HEK293 (cell line): ENCODE results near the gene CNOT8.

ENCODE experiments used
- CTCF ChIA-PET: fragments of 350-600 bp; formaldehyde crosslinking; extraction: SDS; loops from one replicate; lab custom pipeline; 2021; ENCODE audit warnings: antibody characterized with exemption; lab: Yijun Ruan, JAX
- POLR2A ChIA-PET: fragments of 300-600 bp; formaldehyde crosslinking; extraction: SDS; loops from one replicate; lab custom pipeline; 2020; ENCODE audit warnings: antibody characterized with exemption, inconsistent platforms; lab: Yijun Ruan, JAX
- H3K27ac ChIP-seq: fragments of 200-500 bp; sonication (Bioruptor generic); 2 replicates; pipeline ENCODE4 v1.5.1; 2014; ENCODE audit warnings: low read depth, low read length, control low read depth, inconsistent platforms; ENCODE audit errors: extremely low read depth
- H3K36me3 ChIP-seq, 2 experiments: fragments of 200-500 bp in 1 of 2; sonication (Bioruptor generic) in 1 of 2; 1 replicate in 1 of 2; 2 replicates in 1 of 2; pipeline ENCODE4 v1.5.1; 2014 to 2017; ENCODE audit warnings: inconsistent platforms in 2 of 2, low read length in 2 of 2; ENCODE audit not compliant: control insufficient read depth in 2 of 2, insufficient read depth in 1 of 2
- H3K4me1 ChIP-seq: fragments of 200-500 bp; sonication (Bioruptor generic); 2 replicates; pipeline ENCODE4 v1.5.1; 2014; ENCODE audit warnings: mild to moderate bottlenecking, low read length, inconsistent platforms; ENCODE audit not compliant: control insufficient read depth, insufficient read depth
- H3K4me3 ChIP-seq: 2 replicates; pipeline ENCODE4 v1.5.1; 2011; ENCODE audit warnings: low read depth, mild to moderate bottlenecking, control low read depth, low read length, moderate library complexity
- H3K9me3 ChIP-seq: fragments of 200-500 bp; sonication (Bioruptor generic); 2 replicates; pipeline ENCODE4 v1.5.1; 2014; ENCODE audit warnings: low read depth, low read length, inconsistent platforms; ENCODE audit not compliant: control insufficient read depth, insufficient read depth
- KLF7 ChIP-seq: fragments of 450-650 bp; formaldehyde crosslinking; IDR thresholded peaks from 2 replicates; pipeline ENCODE4 v1.5.1; 2016; ENCODE audit warnings: missing biosample characterization, missing genetic modification characterization, borderline replicate concordance
- PBX3 ChIP-seq: sonication (generic); formaldehyde crosslinking; IDR thresholded peaks from 2 replicates; pipeline ENCODE4 v1.8.1; 2022; ENCODE audit warnings: mild to moderate bottlenecking, moderate library complexity, missing genetic modification reagents
- REPIN1 ChIP-seq: fragments of 450-650 bp; formaldehyde crosslinking; IDR thresholded peaks from 2 replicates; pipeline ENCODE4 v1.5.1; 2017; ENCODE audit warnings: missing biosample characterization, missing genetic modification characterization, low read depth
- YY1 ChIP-seq: fragments of 450-650 bp; formaldehyde crosslinking; IDR thresholded peaks from 2 replicates; pipeline ENCODE4 v1.5.1; 2018; ENCODE audit warnings: missing biosample characterization, missing genetic modification characterization
- ZNF133 ChIP-seq: fragments of 450-650 bp; formaldehyde crosslinking; IDR thresholded peaks from 2 replicates; pipeline ENCODE4 v1.5.1; 2016; ENCODE audit warnings: missing biosample characterization, missing genetic modification characterization
- ZNF214 ChIP-seq: fragments of 450-650 bp; formaldehyde crosslinking; IDR thresholded peaks from 2 replicates; pipeline ENCODE4 v1.5.1; 2017; ENCODE audit warnings: missing biosample characterization, mild to moderate bottlenecking, missing genetic modification characterization, borderline replicate concordance
- ZNF394 ChIP-seq: fragments of 450-650 bp; formaldehyde crosslinking; IDR thresholded peaks from 2 replicates; pipeline ENCODE4 v1.5.1; 2016; ENCODE audit warnings: missing biosample characterization, missing genetic modification characterization, mild to moderate bottlenecking, moderate library complexity, borderline replicate concordance
- ZNF529 ChIP-seq: fragments of 450-650 bp; formaldehyde crosslinking; IDR thresholded peaks from 2 replicates; pipeline ENCODE4 v1.5.1; 2017; ENCODE audit warnings: missing genetic modification characterization, missing biosample characterization; ENCODE audit not compliant: insufficient replicate concordance
- ZNF561 ChIP-seq: fragments of 450-650 bp; IDR thresholded peaks from 2 replicates; pipeline ENCODE4 v1.5.1; 2018; ENCODE audit warnings: missing biosample characterization, missing genetic modification characterization, borderline replicate concordance
- ZNF610 ChIP-seq: fragments of 450-650 bp; formaldehyde crosslinking; IDR thresholded peaks from 2 replicates; pipeline ENCODE4 v1.5.1; 2016; ENCODE audit warnings: missing biosample characterization, missing genetic modification characterization, borderline replicate concordance
- ZNF664 ChIP-seq: fragments of 450-650 bp; formaldehyde crosslinking; IDR thresholded peaks from 2 replicates; pipeline ENCODE4 v1.5.1; 2016; ENCODE audit warnings: missing biosample characterization, missing genetic modification characterization
- ZNF76 ChIP-seq: fragments of 450-650 bp; formaldehyde crosslinking; IDR thresholded peaks from 2 replicates; pipeline ENCODE4; 2016; ENCODE audit warnings: low read depth, missing biosample characterization, missing genetic modification characterization, borderline replicate concordance
- ZNF791 ChIP-seq: fragments of 450-650 bp; formaldehyde crosslinking; IDR thresholded peaks from 2 replicates; pipeline ENCODE4 v1.5.1; 2016; ENCODE audit warnings: missing biosample characterization, missing genetic modification characterization
- ZNF792 ChIP-seq: fragments of 450-650 bp; formaldehyde crosslinking; IDR thresholded peaks from 2 replicates; pipeline ENCODE4 v1.5.1; 2016; ENCODE audit warnings: missing biosample characterization, missing genetic modification characterization
- ZSCAN23 ChIP-seq: fragments of 450-650 bp; formaldehyde crosslinking; IDR thresholded peaks from 2 replicates; pipeline ENCODE4 v1.5.1; 2016; ENCODE audit warnings: missing biosample characterization, missing genetic modification characterization
- TF ChIP-seq, protein P1 (sequence below): fragments of 450-650 bp; formaldehyde crosslinking; IDR thresholded peaks from 2 replicates; pipeline ENCODE4 v1.5.1; 2016; ENCODE audit warnings: missing biosample characterization, missing genetic modification characterization
- TF ChIP-seq, protein P2 (sequence below): fragments of 450-650 bp; formaldehyde crosslinking; IDR thresholded peaks from 2 replicates; pipeline ENCODE4 v1.5.1; 2016; ENCODE audit warnings: missing biosample characterization, missing genetic modification characterization
- TF ChIP-seq, protein P3 (sequence below): fragments of 450-650 bp; formaldehyde crosslinking; optimal IDR thresholded peaks from 2 replicates; pipeline ENCODE3; 2016; ENCODE audit warnings: missing biosample characterization, mild to moderate bottlenecking, missing genetic modification characterization

The CNOT8 gene

DNA sequence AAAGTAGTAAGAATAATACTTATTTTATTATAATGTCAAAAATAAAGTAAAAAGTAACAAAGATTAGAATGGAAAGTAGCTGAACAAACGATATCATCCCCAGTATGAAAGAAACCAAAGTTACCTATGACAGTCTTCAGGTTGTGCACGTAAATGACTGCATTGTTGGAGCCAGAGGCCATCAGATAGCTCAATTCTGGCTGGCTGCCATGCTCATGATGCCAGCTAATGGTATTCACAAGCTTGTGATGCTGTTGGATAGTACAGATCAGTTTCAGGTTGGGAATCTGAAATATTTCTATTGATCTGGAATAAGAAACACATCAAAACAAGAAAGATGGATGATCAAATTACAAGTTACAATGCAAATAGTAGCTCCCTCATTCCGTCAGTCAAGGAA, 58.4 kb downstream of the CNOT8 start:
- POLR2A ChIA-PET: no interaction called here
- Histone ChIP-seq H3K9me3 (no peaks in the 10 kb centered on the region), H3K4me3 (no peak overlapping the region), H3K36me3 (peaks cover 67 to 78% of the 10 kb centered on the region in 2 experiments), H3K4me1 (no peaks in the 10 kb centered on the region), H3K27ac (no peak overlapping the region)
- TF ChIP-seq KLF7 (tag by site-specific recombination): no peak
- TF ChIP-seq ZNF214 (tag by site-specific recombination): no peak
- TF ChIP-seq ZNF133 (tag by site-specific recombination): no peak
- no peak for TF ChIP-seq ZNF76 (tag by site-specific recombination)
- TF ChIP-seq ZNF610 (tag by site-specific recombination): no peak
- TF ChIP-seq, protein P1, sequence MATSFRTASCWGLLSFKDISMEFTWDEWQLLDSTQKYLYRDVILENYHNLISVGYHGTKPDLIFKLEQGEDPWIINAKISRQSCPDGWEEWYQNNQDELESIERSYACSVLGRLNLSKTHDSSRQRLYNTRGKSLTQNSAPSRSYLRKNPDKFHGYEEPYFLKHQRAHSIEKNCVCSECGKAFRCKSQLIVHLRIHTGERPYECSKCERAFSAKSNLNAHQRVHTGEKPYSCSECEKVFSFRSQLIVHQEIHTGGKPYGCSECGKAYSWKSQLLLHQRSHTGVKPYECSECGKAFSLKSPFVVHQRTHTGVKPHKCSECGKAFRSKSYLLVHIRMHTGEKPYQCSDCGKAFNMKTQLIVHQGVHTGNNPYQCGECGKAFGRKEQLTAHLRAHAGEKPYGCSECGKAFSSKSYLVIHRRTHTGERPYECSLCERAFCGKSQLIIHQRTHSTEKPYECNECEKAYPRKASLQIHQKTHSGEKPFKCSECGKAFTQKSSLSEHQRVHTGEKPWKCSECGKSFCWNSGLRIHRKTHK (tag by site-specific recombination): no peak
- TF ChIP-seq PBX3: no peak
- no peak for TF ChIP-seq ZNF529
- TF ChIP-seq ZNF561 (tag by site-specific recombination): no peak
- TF ChIP-seq, protein P2, sequence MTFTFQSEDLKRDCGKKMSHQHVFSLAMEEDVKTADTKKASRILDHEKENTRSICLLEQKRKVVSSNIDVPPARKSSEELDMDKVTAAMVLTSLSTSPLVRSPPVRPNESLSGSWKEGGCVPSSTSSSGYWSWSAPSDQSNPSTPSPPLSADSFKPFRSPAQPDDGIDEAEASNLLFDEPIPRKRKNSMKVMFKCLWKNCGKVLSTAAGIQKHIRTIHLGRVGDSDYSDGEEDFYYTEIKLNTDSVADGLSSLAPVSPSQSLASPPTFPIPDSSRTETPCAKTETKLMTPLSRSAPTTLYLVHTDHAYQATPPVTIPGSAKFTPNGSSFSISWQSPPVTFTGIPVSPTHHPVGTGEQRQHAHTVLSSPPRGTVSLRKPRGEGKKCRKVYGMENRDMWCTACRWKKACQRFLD (tag by site-specific recombination): no peak
- TF ChIP-seq, protein P3, sequence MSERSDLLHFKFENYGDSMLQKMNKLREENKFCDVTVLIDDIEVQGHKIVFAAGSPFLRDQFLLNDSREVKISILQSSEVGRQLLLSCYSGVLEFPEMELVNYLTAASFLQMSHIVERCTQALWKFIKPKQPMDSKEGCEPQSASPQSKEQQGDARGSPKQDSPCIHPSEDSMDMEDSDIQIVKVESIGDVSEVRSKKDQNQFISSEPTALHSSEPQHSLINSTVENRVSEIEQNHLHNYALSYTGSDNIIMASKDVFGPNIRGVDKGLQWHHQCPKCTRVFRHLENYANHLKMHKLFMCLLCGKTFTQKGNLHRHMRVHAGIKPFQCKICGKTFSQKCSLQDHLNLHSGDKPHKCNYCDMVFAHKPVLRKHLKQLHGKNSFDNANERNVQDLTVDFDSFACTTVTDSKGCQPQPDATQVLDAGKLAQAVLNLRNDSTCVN (tag by site-specific recombination): no peak
- TF ChIP-seq ZNF791 (tag by site-specific recombination): no peak
- TF ChIP-seq YY1: no peak
- CTCF ChIA-PET: interaction anchor here (0.9 to 1.3 kb wide), 2 partner anchors 21 to 266 kb away, joined by 3 to 6 read pairs; partner anchors contain the start of gene GEMIN5

GRCh38 chr5:154917757-154918156, 59.3 kb downstream of the CNOT8 start:
- CTCF ChIA-PET: interaction anchor here (0.6 to 1.3 kb wide), 3 partner anchors 15 to 356 kb away, joined by 3 to 6 read pairs (median 3); no protein-coding TSS in a partner anchor
- no peak for TF ChIP-seq ZSCAN23 (tag by site-specific recombination)
- no peak for TF ChIP-seq REPIN1
- no peak for TF ChIP-seq ZNF394 (tag by site-specific recombination)
- no peak for TF ChIP-seq ZNF664 (tag by site-specific recombination)
- TF ChIP-seq ZNF792: no peak

More at GRCh38 chr5:154917757-154918156, 59.3 kb downstream of the CNOT8 start:
- no peak overlapping the region for H3K27ac ChIP-seq
- H3K36me3 ChIP-seq: peaks cover 65 to 72% of the 10 kb centered on the region in 2 experiments
- no peak overlapping the region for H3K4me3 ChIP-seq
- POLR2A ChIA-PET: no interaction called here
- H3K9me3 ChIP-seq: no peaks in the 10 kb centered on the region
- no peaks in the 10 kb centered on the region for H3K4me1 ChIP-seq
